Hepatic stellate cell (primary cell): Measurements from ENCODE around the gene TRIM9.
A peak's percentile ranks its signal among the peaks of the same experiment; 100 is the strongest.
"Not testable (repeated sequence)": the region's sequence is repeated elsewhere in the genome, so short reads cannot be mapped to it uniquely, and the experiment has no call there.

Experiments
- DNase-seq: peaks from one replicate; pipeline ENCODE4 v3.0.0; 2011; ENCODE audit warnings: low spot score

The TRIM9 gene

GRCh38 chr14:50964683-50965390 lies 130.1 kb downstream of the TRIM9 start:
- peak; percentile 80 for DNase-seq

DNA sequence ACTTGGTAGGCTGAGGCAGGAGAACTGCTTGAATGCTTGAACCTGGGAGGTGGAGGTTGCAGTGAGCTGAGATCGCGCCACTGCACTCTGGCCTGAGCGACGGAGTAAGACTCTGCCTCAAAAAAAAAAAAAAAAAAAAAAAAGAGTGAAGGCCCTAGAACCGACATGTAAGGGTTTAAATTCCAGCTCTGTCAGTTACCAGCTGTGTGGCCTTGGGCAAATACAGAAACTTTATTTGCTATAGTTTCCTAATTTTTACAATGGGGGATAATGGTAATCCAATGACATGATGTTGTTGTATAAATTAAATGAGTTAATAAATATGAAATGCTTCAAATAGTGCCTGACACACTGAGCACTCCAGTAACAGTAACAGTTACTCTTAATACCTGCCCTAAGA lies 131.0 kb downstream of the TRIM9 start:
- DNase-seq, result no peak

DNA sequence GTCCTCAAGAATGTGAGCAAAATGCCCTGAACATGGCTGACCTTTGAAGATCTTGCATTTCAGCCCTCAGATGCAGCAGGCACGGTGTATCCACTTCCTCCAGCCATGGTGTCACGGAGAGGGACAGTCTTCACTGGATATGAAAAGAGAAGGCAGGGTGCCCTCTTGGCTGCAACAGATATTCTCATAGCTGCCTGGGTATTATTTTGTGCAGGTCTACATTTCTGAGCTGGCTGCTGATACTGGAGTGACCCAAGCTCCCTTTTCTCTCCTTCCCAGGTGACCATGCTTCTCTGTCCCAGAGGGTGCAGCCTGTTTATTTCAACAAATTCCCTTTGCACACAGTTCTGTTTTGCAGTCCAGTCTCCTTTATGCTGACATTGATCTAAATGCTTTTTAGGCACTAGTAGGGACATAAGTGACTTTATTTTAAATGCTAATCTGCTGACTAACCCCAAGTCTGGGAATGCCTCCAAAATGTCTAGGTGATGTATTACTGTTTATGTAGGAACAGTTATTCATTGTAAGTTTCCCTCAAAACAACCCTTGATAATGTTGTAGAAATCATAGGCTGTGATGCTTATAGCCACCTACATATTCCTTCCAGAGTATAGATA lies 133.2 kb downstream of the TRIM9 start:
- peak; percentile 55 for DNase-seq

DNA sequence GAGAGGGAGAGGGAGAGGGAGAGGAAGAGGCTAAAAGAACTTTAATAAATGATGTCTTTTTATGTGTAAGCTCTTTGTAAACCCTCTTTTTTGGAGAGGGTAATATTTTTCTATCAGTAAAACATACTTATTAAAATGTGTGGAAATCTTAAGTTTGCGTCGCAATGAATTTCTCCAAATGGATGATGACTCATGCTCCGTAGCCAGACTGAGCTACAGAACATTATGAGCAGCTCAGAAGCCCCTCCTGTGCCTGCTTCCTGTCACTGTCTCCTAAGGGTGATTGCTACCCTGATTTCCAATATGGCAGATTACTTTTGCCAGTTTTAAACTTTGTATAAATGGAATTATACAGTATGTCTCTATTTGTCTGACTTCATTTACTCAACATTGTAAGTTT lies 137.6 kb downstream of the TRIM9 start:
- DNase-seq, result no peak

- not testable (repeated sequence) for DNase-seq
Measured at GRCh38 chr14:50956421-50956820, 138.5 kb downstream of the TRIM9 start.

GRCh38 chr14:50955373-50956043 lies 139.4 kb downstream of the TRIM9 start:
- peak; percentile 93 for DNase-seq

GRCh38 chr14:50954811-50955372 lies 140.0 kb downstream of the TRIM9 start:
- no peak for DNase-seq

DNA sequence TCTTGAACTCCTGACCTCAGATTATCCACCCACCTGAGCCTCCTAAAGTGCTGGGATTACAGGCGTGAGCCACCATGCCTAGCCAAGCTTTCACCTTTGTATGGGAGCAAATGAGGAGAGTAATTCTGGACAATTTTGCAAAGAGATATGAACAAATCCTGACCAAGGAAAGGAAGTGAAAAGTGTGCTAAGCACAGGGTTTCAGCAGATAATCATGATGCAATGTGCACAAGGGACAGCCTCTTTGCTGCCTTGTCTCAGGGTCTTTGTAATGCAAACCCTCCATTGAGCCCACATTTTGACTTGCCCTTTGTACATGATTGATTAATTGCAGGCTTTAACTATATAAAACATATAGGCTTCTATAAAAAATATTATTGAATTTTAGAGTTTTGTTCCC lies 141.4 kb downstream of the TRIM9 start:
- DNase-seq, result no peak

GRCh38 chr14:50951032-50951431 lies 143.9 kb downstream of the TRIM9 start:
- DNase-seq, result no peak

DNA sequence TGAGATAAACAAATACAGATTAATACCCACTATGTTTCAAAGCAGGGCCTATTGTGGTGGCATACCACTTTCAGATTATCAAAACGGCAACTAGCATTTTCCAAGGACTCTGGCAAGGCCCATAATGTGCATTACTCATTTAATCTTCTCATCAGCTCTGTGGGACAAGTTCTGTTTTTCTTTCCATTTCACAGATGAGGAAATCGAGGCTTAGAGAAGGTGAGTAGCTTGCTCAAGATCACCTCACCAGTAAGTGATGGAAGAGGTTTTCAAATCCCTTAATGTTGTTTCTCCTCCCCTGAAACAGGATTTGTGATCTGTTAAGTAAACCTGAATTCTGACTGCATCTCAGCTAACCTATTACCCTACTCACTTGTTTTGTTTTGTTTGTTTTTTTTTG lies 146.7 kb downstream of the TRIM9 start:
- no peak for DNase-seq

- DNase-seq, result no peak
Measured at GRCh38 chr14:50947446-50947845, 147.5 kb downstream of the TRIM9 start.

GRCh38 chr14:50946234-50946935 lies 148.5 kb downstream of the TRIM9 start:
- no peak for DNase-seq

- no peak for DNase-seq
Measured at GRCh38 chr14:50944647-50945413, 150.1 kb downstream of the TRIM9 start.

DNA sequence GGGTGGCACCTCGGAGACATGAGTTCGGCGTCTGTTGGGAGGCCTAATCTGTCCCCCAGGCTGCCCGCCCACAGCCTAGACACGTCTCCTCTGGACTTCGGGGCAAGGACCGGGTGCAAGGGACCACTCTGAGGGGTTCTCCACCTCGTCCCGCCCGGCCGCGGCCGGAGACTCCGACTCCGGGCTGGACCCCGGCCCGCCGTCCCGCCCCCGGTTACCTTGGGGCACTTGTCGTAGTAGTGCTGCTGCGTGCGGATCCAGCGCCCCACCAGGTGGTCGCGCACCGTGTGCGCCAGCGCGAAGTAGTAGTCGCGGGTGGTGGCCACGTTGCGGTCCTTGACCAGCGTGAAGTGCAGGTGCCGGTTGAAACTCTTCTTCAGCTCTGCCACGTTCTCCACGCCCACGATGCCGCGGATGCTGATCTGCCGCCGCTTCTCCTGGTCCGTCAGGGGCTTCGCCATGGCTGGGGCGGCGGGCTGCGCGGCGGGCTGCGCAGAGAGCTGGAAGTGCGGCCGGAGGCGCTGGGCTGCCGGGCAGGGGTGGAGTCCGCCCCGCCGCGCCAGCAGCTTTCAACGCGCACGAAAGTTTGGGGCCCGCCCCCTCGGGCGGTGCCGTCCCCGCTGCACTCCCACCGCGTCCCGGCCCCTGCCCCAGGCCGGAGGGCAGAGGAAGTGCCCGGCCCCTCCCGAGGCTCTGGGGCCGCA lies 150.8 kb downstream of the TRIM9 start, which contains the start of gene PYGL:
PYGL (minus strand) TSS at position 541 of the 704 bp plus-strand sequence; CDS start at position 461, 80 bp downstream.
- peak; percentile 78 for DNase-seq

DNA sequence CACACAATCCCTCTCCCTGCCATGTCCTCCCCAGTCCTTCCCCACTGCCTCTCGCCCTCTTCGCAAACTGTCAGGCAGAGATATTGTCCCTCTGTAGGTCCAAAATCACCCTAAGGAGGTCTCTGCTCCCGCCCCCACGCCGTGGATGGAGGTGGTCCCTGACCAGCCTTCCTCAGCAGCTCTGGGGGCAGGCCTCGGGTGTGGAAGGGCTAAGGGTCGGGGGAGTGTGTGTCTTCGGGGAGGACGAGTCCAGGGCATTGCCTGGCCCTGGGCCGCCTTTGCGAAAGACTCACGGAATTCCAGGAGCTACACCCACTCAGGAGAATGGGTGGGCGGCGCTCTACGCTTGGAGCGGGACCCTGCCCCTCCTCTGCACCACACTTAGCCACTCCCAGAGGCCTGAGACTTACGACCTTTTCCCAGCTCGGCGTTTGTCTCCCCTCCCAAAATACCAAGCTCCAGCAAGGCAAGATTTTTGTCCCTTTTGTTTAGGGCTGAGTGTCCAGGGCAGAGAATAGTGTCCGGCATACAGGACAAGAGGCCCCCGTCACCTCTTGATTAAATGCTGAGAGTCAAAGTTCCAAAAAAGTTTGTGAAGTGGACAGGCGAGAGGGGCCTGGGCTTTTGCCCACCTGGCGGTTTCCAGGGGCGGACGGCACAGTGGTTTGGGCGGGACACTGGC lies 151.5 kb downstream of the TRIM9 start:
- no peak for DNase-seq

- DNase-seq, result not testable (repeated sequence)
Measured at GRCh38 chr14:50941638-50942037, 153.3 kb downstream of the TRIM9 start.

GRCh38 chr14:50941151-50941550 lies 153.8 kb downstream of the TRIM9 start:
- no peak for DNase-seq

GRCh38 chr14:50937800-50938199 lies 157.1 kb downstream of the TRIM9 start:
- DNase-seq, result no peak

GRCh38 chr14:50937325-50937724 lies 157.6 kb downstream of the TRIM9 start:
- DNase-seq, result no peak

GRCh38 chr14:50936882-50937281 lies 158.0 kb downstream of the TRIM9 start:
- DNase-seq, result no peak
